Endothelial cell (in vitro differentiated cells): ENCODE measurements around the gene SEZ6. TPM values are rescaled to one million over a fixed set of nuclear protein-coding genes. Genes with fewer than 3 reads are reported as not detected.

Experiments used
- DNase-seq: peaks from one replicate; pipeline ENCODE4 v3.0.0; 2021; ENCODE audit warnings: low spot score
- H3K27ac Mint-ChIP-seq: one replicate; pipeline ENCODE4 v1.8.0; 2021; ENCODE audit warnings: mixed read lengths, inconsistent platforms; ENCODE audit not compliant: unreplicated experiment
- H3K27me3 Mint-ChIP-seq: one replicate; pipeline ENCODE4 v1.8.0; 2021; ENCODE audit warnings: mild to moderate bottlenecking, moderate library complexity, mixed read lengths, inconsistent platforms; ENCODE audit not compliant: unreplicated experiment
- H3K36me3 Mint-ChIP-seq: one replicate; pipeline ENCODE4 v1.8.0; 2021; ENCODE audit warnings: mild to moderate bottlenecking, low read depth, mixed read lengths, inconsistent platforms; ENCODE audit not compliant: unreplicated experiment
- H3K4me1 Mint-ChIP-seq: one replicate; pipeline ENCODE4 v1.8.0; 2021; ENCODE audit warnings: mild to moderate bottlenecking, mixed read lengths, inconsistent platforms; ENCODE audit not compliant: unreplicated experiment
- H3K4me3 Mint-ChIP-seq: one replicate; pipeline ENCODE4 v1.8.0; 2021; ENCODE audit warnings: mild to moderate bottlenecking, mixed read lengths, inconsistent platforms; ENCODE audit not compliant: unreplicated experiment
- H3K9me3 Mint-ChIP-seq: one replicate; pipeline ENCODE4 v1.8.0; 2021; ENCODE audit warnings: mixed read lengths, inconsistent platforms; ENCODE audit not compliant: unreplicated experiment
- CTCF ChIP-seq: fragments of 200-600 bp; sonication (generic); IDR thresholded peaks from one replicate; pipeline ENCODE4 v1.5.0; 2021; ENCODE audit warnings: antibody characterized with exemption; ENCODE audit not compliant: unreplicated experiment
- total RNA-seq: library from RNA; stranded (reverse); fragmentation: NEBNext Ultra II Directional; extraction: Animal tissue kit (Norgen Biotek cat#: 25700); gene quantifications from one replicate; pipeline ENCODE4 v1.2.1, GENCODE V29; 2021; ENCODE audit not compliant: unreplicated experiment

Gene SEZ6
- total RNA-seq, 1 donor from 2014 or later, result 0.10 TPM

- Mint-ChIP-seq H3K27ac (no peak overlapping the region), H3K27me3 (peaks cover 7% of the 10 kb centered on the region), H3K9me3 (no peaks in the 10 kb centered on the region), H3K4me3 (no peak overlapping the region), H3K4me1 (peaks cover 13% of the 10 kb centered on the region), H3K36me3 (no peaks in the 10 kb centered on the region)
- no peak for DNase-seq
- TF ChIP-seq CTCF, result no peak
Measured at GRCh38 chr17:29010129-29010528, 4.3 kb upstream of the SEZ6 start.

- H3K4me3 Mint-ChIP-seq, result no peak overlapping the region
- H3K27me3 Mint-ChIP-seq, result peaks cover 15% of the 10 kb centered on the region
- DNase-seq, result no peak
- H3K9me3 Mint-ChIP-seq, result no peaks in the 10 kb centered on the region
- H3K4me1 Mint-ChIP-seq, result peaks cover 13% of the 10 kb centered on the region
- H3K36me3 Mint-ChIP-seq, result no peaks in the 10 kb centered on the region
- TF ChIP-seq CTCF, result no peak
- no peak overlapping the region for H3K27ac Mint-ChIP-seq
Measured at GRCh38 chr17:29008591-29008990, 2.8 kb upstream of the SEZ6 start.

- Mint-ChIP-seq H3K27ac (no peak overlapping the region), H3K27me3 (peaks cover 15% of the 10 kb centered on the region), H3K4me3 (no peak overlapping the region), H3K4me1 (peaks cover 13% of the 10 kb centered on the region), H3K36me3 (no peaks in the 10 kb centered on the region), H3K9me3 (no peaks in the 10 kb centered on the region)
- DNase-seq, result no peak
- no peak for TF ChIP-seq CTCF
Measured at GRCh38 chr17:29007860-29008455, 2.1 kb upstream of the SEZ6 start.

GRCh38 chr17:29007456-29007855, 1.6 kb upstream of the SEZ6 start:
- Mint-ChIP-seq H3K36me3 (no peaks in the 10 kb centered on the region), H3K4me3 (no peak overlapping the region), H3K27ac (no peak overlapping the region), H3K9me3 (no peaks in the 10 kb centered on the region), H3K27me3 (peaks cover 17% of the 10 kb centered on the region), H3K4me1 (peaks cover 11% of the 10 kb centered on the region)
- DNase-seq, result no peak
- TF ChIP-seq CTCF, result no peak

GRCh38 chr17:29004081-29004692, 1.6 kb downstream of the SEZ6 start:
- Mint-ChIP-seq H3K4me1 (peaks cover 13% of the 10 kb centered on the region), H3K36me3 (no peaks in the 10 kb centered on the region), H3K27ac (no peak overlapping the region), H3K4me3 (no peak overlapping the region), H3K9me3 (no peaks in the 10 kb centered on the region), H3K27me3 (peaks cover 20% of the 10 kb centered on the region)
- TF ChIP-seq CTCF, result no peak
- DNase-seq, result no peak
